ENCODE results near the gene GOT2.

DNA sequence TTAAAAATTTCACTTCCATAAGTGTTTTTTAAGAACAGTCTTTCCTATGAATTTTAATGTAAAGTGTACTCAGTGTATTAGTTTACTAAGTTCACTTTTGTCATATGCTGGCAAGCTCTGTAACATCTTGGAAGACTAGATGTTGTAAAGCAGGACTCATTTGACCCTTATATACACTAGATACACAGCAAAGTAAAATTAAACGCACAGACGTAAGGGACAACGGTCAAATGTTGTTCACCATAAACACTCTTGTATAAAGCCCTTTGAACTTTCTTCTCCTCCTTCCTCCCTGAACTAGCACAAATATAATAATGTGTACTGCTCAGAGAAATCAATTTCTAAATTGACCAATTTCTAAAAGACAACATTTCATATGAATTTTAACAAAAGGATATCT lies 7.0 kb upstream of the GOT2 start:
- no peak for TF ChIP-seq POLR2A (IDR thresholded peaks at IDR 0.05; ENCODE audit: low read depth, low read length)
- TF ChIP-seq, protein P1, sequence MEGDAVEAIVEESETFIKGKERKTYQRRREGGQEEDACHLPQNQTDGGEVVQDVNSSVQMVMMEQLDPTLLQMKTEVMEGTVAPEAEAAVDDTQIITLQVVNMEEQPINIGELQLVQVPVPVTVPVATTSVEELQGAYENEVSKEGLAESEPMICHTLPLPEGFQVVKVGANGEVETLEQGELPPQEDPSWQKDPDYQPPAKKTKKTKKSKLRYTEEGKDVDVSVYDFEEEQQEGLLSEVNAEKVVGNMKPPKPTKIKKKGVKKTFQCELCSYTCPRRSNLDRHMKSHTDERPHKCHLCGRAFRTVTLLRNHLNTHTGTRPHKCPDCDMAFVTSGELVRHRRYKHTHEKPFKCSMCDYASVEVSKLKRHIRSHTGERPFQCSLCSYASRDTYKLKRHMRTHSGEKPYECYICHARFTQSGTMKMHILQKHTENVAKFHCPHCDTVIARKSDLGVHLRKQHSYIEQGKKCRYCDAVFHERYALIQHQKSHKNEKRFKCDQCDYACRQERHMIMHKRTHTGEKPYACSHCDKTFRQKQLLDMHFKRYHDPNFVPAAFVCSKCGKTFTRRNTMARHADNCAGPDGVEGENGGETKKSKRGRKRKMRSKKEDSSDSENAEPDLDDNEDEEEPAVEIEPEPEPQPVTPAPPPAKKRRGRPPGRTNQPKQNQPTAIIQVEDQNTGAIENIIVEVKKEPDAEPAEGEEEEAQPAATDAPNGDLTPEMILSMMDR (IDR thresholded peaks at IDR 0.05; ENCODE audit: extremely low read depth in 1 of 2, insufficient read depth in 1 of 2, low read depth in 1 of 2, low read length in 2 of 2): no peak
- no peak for TF ChIP-seq EZH2 (IDR thresholded peaks at IDR 0.05; ENCODE audit: borderline replicate concordance, low read depth, low read length, severe bottlenecking)
- no peak for TF ChIP-seq POLR2AphosphoS5 (IDR thresholded peaks at IDR 0.05; ENCODE audit: insufficient read depth, low read depth, low read length)
- TF ChIP-seq GATA2 (IDR thresholded peaks at IDR 0.05; ENCODE audit: insufficient read depth, insufficient read length, low read depth, low read length): no peak
- TF ChIP-seq JUN (IDR thresholded peaks at IDR 0.05; ENCODE audit: borderline replicate concordance, insufficient read depth, insufficient read length, low read depth): no peak
- TF ChIP-seq FOS (IDR thresholded peaks at IDR 0.05; ENCODE audit: borderline replicate concordance, insufficient read depth, low read length): no peak
- TF ChIP-seq, protein P2, sequence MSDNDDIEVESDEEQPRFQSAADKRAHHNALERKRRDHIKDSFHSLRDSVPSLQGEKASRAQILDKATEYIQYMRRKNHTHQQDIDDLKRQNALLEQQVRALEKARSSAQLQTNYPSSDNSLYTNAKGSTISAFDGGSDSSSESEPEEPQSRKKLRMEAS (IDR thresholded peaks at IDR 0.05; ENCODE audit: insufficient read depth, insufficient read length): no peak
- no peak for TF ChIP-seq MYC (IDR thresholded peaks at IDR 0.05; ENCODE audit: low read depth, low read length)

Measured in endothelial cell of umbilical vein (primary cell).